Left ventricle myocardium inferior (tissue), 1 donor: ENCODE data around the gene DLX4. TPM values are rescaled to one million over a fixed set of nuclear protein-coding genes. Genes with fewer than 3 reads are reported as not detected.

ENCODE experiments used
- DNase-seq: peaks from one replicate; pipeline ENCODE4 v3.0.0-alpha.2; 2020
- H3K27ac ChIP-seq: fragments of 200-600 bp; replicated peaks from 2 replicates; pipeline ENCODE4 v1.8.0; 2021
- H3K27me3 ChIP-seq: fragments of 200-600 bp; 2 replicates; pipeline ENCODE4 v1.8.0; 2021; ENCODE audit warnings: low read depth
- H3K36me3 ChIP-seq: fragments of 200-600 bp; 2 replicates; pipeline ENCODE4 v1.8.0; 2021
- H3K4me1 ChIP-seq: fragments of 200-600 bp; 2 replicates; pipeline ENCODE4 v1.8.0; 2021
- H3K4me3 ChIP-seq: fragments of 200-600 bp; 2 replicates; pipeline ENCODE4 v1.8.0; 2021; ENCODE audit warnings: mild to moderate bottlenecking, moderate library complexity
- H3K9me3 ChIP-seq: fragments of 200-600 bp; replicated peaks from 2 replicates; pipeline ENCODE4 v1.8.0; 2021
- intact Hi-C: fragments of 100-400 bp; cut with micrococcal nuclease; formaldehyde crosslinking; loops from one replicate; pipeline ENCODE4 v1.11.0; 2022
- total RNA-seq: library from RNA; stranded (reverse); fragmentation: NEBNext Ultra II Directional; extraction: Animal tissue kit (Norgen Biotek cat#: 25700); gene quantifications from one replicate; pipeline ENCODE4 v1.2.1, GENCODE V29; 2021
- TF ChIP-seq, protein P1 (sequence below): fragments of 200-600 bp; IDR thresholded peaks from 2 replicates; pipeline ENCODE4 v1.8.0; 2021; ENCODE audit warnings: antibody characterized with exemption, mild to moderate bottlenecking, borderline replicate concordance
- donor health status: DM: no; HTN: yes; CAD: no; lungs with severe emphysema.

Gene DLX4
- total RNA-seq, 1 donor from 2014 or later = not detected

DNA sequence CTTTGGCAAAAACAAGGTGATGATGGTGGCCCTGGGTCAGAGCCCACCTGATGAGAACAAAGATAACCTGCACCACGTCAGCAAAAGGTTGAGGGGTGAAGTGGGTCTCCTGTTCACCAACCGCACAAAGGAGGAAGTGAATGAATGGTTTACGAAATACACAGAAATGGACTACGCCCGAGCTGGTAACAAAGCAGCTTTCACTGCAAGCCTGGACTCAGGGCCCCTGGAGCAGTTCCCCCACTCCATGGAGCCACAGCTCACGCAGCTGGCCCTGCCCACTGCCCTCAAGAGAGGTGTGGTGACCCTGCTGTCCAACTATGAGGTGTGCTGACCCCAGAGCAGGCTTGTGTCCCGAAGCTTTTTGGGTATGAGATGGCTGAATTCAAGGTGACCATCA, 29.7 kb upstream of the DLX4 start:
- intact Hi-C loops = no loop called here
- no peak overlapping the region for H3K27ac ChIP-seq
- peaks cover 91% of the 10 kb centered on the region for H3K27me3 ChIP-seq
- H3K4me1 ChIP-seq = no peaks in the 10 kb centered on the region
- H3K4me3 ChIP-seq = no peak overlapping the region
- no peaks in the 10 kb centered on the region for H3K9me3 ChIP-seq
- DNase-seq = no peak
- TF ChIP-seq, protein P1, sequence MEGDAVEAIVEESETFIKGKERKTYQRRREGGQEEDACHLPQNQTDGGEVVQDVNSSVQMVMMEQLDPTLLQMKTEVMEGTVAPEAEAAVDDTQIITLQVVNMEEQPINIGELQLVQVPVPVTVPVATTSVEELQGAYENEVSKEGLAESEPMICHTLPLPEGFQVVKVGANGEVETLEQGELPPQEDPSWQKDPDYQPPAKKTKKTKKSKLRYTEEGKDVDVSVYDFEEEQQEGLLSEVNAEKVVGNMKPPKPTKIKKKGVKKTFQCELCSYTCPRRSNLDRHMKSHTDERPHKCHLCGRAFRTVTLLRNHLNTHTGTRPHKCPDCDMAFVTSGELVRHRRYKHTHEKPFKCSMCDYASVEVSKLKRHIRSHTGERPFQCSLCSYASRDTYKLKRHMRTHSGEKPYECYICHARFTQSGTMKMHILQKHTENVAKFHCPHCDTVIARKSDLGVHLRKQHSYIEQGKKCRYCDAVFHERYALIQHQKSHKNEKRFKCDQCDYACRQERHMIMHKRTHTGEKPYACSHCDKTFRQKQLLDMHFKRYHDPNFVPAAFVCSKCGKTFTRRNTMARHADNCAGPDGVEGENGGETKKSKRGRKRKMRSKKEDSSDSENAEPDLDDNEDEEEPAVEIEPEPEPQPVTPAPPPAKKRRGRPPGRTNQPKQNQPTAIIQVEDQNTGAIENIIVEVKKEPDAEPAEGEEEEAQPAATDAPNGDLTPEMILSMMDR = no peak
- no peaks in the 10 kb centered on the region for H3K36me3 ChIP-seq

DNA sequence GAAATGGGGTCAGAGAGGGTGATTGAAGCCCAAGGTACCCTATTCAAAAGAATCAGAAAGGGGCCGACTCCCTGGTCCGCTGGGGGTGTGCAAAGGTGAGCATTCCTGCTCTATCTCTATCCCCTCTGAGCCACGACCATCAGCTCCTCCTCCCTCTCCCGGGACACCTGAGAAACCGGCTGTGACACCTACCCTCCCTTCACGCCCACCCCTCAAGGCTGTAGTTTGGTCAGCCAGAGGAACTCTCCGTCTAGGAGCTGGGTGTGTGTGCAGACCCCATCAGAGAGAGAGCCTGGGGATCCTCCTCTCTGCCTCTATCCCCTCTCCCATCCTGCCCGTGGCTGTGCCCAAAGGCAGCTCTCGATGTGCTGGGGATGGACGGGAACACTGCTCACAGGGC, 27.6 kb upstream of the DLX4 start:
- no peak overlapping the region for H3K4me3 ChIP-seq
- peaks cover 91% of the 10 kb centered on the region for H3K27me3 ChIP-seq
- no peak for DNase-seq
- intact Hi-C loops = no loop called here
- no peaks in the 10 kb centered on the region for H3K4me1 ChIP-seq
- no peaks in the 10 kb centered on the region for H3K9me3 ChIP-seq
- TF ChIP-seq, protein P1 = no peak
- no peaks in the 10 kb centered on the region for H3K36me3 ChIP-seq
- H3K27ac ChIP-seq = no peak overlapping the region

DNA sequence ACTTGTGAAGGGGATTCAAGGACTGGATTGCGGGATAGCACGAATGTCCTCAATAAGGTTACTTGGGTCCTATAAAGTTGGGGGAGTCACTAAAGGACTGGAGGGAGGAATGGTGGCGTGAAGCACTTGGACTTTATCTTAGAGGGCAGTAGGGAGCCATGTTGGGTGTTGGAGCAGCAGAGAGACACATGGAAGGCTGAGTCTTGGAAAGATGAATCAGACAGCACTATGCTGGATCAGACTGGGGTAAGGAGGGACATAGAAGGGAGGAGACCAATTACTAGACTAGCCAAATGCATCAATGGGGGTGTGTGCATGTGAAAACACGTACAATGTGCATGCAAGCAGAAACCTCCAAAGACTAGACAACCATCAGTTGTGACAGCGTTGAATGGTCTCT, 26.0 kb upstream of the DLX4 start:
- DNase-seq = no peak
- no peak overlapping the region for H3K27ac ChIP-seq
- no peaks in the 10 kb centered on the region for H3K36me3 ChIP-seq
- intact Hi-C loops = no loop called here
- no peaks in the 10 kb centered on the region for H3K9me3 ChIP-seq
- peaks cover 99% of the 10 kb centered on the region for H3K27me3 ChIP-seq
- TF ChIP-seq, protein P1 = no peak
- H3K4me1 ChIP-seq = no peaks in the 10 kb centered on the region
- no peak overlapping the region for H3K4me3 ChIP-seq

DNA sequence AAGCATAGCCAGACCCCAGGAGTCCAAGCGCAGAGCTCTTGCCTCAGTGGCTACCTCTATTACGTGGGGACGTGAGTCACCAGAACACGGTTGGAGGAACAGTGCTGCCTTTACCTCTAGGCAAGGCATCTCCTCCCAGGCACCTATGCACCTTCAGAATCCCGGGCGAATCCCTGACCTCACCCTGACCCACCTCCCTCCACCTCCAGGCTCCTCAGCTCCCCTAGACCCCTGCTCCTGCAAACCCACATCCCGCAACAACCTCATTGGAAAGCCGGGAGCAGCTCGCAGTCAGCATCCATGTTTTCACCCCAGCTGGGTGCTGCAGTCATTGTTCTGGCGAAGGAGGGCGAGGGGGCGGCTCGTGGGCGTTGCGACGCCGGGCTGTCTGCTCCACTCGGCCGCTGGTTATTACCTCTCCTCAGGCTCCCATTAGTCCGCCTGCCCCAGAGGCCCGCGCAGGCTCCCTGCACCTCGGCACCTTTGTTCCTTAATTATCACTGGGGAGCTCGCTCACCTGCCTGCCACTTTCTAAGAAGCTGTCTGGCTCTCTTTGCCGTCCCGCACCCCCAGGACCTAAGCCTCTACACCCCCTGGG, 24.6 kb upstream of the DLX4 start:
- Histone ChIP-seq H3K36me3 (no peaks in the 10 kb centered on the region), H3K27ac (no peak overlapping the region), H3K4me3 (no peak overlapping the region), H3K4me1 (no peaks in the 10 kb centered on the region), H3K9me3 (no peaks in the 10 kb centered on the region), H3K27me3 (peaks cover 99% of the 10 kb centered on the region)
- TF ChIP-seq, protein P1 = no peak
- DNase-seq = no peak
- intact Hi-C loops = no loop called here

DNA sequence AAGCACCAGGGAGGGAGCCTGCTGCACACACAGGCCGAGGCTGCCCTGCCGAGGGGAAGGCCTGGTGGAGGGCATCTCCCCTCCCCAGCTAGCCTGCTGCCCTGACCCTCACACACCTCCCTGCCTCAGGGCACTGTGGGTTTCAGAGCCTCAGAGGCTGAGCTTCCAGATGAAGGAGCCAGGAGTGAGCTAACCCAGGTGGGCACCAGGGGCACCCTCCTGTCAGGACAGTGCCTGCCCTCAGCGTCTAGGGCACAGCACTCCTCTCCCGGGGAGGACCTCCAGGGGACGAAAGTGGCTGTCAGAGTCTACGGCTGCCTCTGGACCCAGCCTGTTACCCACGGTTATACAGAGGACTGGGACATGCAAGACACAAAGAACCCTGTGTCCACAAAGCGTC, 22.8 kb upstream of the DLX4 start:
- Histone ChIP-seq H3K4me3 (no peak overlapping the region), H3K9me3 (no peaks in the 10 kb centered on the region), H3K27me3 (peaks cover 100% of the 10 kb centered on the region), H3K36me3 (no peaks in the 10 kb centered on the region), H3K4me1 (no peaks in the 10 kb centered on the region), H3K27ac (no peak overlapping the region)
- DNase-seq = no peak
- intact Hi-C loops = no loop called here
- TF ChIP-seq, protein P1 = no peak
